Right lobe of liver (tissue), 4 donors: Measurements from ENCODE around the gene ATP6V0E1.

Source experiments
- CTCF ChIP-seq, 4 donors: fragments of 200-600 bp in 3 of 4; fragments of 450-650 bp in 1 of 4; IDR thresholded peaks; one replicate each; pipeline versions ENCODE4 v1.5.1 to v1.8.0; 2016 to 2022; ENCODE audit warnings: antibody characterized with exemption in 4 of 4, mild to moderate bottlenecking in 2 of 4
- POLR2A ChIP-seq: fragments of 450-650 bp; IDR thresholded peaks from one replicate; pipeline ENCODE4 v1.6.1; 2017; ENCODE audit warnings: antibody characterized with exemption, mild to moderate bottlenecking
- donor health status: DM: no; HTN: no; CAD: no.
- donor health status: DM: no; HTN: no; CAD: no.
- donor health status: DM: no; HTN: yes; CAD: no.

GRCh38 chr5:173020154-173020581 is 36.6 kb downstream of the ATP6V0E1 start:
- TF ChIP-seq CTCF (IDR thresholded peaks at IDR 0.05) (no peak), POLR2A (no peak)
